Measurements from ENCODE around the gene TEX26.

TEX26 gene

GRCh38 chr13:30898070-30898469, 34.4 kb upstream of the TEX26 start:
- DNase-seq (ENCODE audit: low read depth), result no peak
- no peak for TF ChIP-seq CTCF (IDR thresholded peaks at IDR 0.05; ENCODE audit: control insufficient read depth, extremely low read depth, insufficient read depth)
- no peak overlapping the region for H3K4me3 ChIP-seq (ENCODE audit: low read depth, low read length)

- TF ChIP-seq CTCF (IDR thresholded peaks at IDR 0.05; ENCODE audit: control insufficient read depth, extremely low read depth, insufficient read depth), result no peak
- no peak for DNase-seq (ENCODE audit: low read depth)
These were observed 33.7 kb upstream of the TEX26 start for GRCh38 chr13:30898678-30899241.

GRCh38 chr13:30900436-30900835, 32.0 kb upstream of the TEX26 start:
- TF ChIP-seq CTCF (IDR thresholded peaks at IDR 0.05; ENCODE audit: control insufficient read depth, extremely low read depth, insufficient read depth), result no peak
- DNase-seq (ENCODE audit: low read depth), result no peak
- H3K4me3 ChIP-seq (ENCODE audit: low read depth, low read length), result no peak overlapping the region

More at GRCh38 chr13:30898678-30899241, 33.7 kb upstream of the TEX26 start:
- no peak overlapping the region for H3K4me3 ChIP-seq (ENCODE audit: low read depth, low read length)

DNA sequence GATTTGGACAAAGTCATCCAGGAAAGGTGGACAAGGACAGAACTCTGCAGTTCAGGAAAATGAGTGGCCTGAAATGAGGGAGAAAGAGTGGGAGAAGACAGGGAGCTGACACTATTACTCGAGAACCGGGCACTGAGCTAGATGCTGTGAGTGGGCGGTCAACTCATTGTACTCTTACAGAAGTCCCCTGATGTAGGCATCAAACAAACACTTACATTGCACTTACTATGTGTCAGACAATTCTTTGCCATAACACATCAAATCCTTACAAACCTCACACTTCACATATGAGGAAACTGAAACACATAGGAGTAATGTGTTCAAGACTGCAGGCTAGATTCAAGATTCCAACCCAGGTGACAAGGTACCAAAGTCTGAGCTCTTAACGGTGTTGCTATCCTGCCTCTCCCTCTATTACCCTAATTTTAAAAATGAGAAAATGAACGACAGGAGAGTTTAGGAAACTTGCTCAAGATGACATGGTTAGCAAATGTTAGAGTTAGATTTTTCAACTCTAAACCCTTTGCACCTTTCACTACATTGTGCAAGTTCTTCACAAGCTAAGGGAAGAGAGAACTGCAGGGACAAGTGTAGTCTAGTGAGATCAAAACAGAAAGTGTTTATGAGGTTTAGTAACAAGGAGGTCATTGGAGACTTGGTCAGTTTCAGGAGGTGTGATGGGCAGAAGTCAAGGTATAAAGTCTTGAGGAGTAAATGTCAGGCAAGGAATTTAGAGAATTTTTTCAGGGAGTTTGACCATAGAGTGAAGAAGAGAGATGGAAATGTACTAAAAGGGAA, 31.3 kb upstream of the TEX26 start:
- TF ChIP-seq CTCF (IDR thresholded peaks at IDR 0.05; ENCODE audit: control insufficient read depth, extremely low read depth, insufficient read depth), result no peak
- no peak overlapping the region for H3K4me3 ChIP-seq (ENCODE audit: low read depth, low read length)
- no peak for DNase-seq (ENCODE audit: low read depth)

- no peak overlapping the region for H3K4me3 ChIP-seq (ENCODE audit: low read depth, low read length)
- no peak for DNase-seq (ENCODE audit: low read depth)
These were observed 28.4 kb upstream of the TEX26 start for GRCh38 chr13:30904043-30904442.

DNA sequence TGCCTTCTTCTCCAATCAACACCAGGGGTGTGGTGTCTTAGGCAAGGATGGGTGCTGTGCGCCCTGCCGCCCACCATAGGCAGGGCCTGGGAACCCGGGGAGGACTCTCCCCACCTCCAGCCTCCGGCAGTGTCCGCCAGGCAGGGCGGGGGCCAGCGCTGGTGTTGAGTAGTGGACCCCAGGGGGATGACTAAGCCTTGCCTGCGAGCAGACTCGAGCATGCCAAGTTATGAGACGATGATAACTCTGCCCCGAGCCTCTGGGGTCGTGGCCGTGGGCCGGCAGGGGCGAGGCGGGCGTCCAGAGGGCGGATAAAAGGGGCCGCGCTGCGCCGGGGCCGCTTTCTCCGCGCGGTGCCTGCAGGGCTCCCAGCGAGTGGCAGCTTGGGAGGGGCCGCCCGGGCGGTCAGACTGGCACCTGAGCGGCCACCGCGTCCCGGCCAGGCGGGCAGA, 26.5 kb upstream of the TEX26 start, which contains the start of gene MEDAG:
Gene MEDAG, plus strand, starts transcription at position 340 of the 452 bp plus-strand sequence. CDS start 245 bp downstream, outside the sequence.
- no peak within 1 kb of the TSS for H3K4me3 ChIP-seq (ENCODE audit: low read depth, low read length)
- TF ChIP-seq CTCF (IDR thresholded peaks at IDR 0.05; ENCODE audit: control insufficient read depth, extremely low read depth, insufficient read depth), result no peak
- no peak for DNase-seq (ENCODE audit: low read depth)

More at GRCh38 chr13:30904043-30904442, 28.4 kb upstream of the TEX26 start:
- no peak for TF ChIP-seq CTCF (IDR thresholded peaks at IDR 0.05; ENCODE audit: control insufficient read depth, extremely low read depth, insufficient read depth)

All from LNCaP clone FGC (cell line).